GM10266 (cell line): Measurements from ENCODE around the gene SVIL.

Experiments
- DNase-seq: peaks from one replicate; pipeline ENCODE4 v3.0.0; 2012; ENCODE audit errors: extremely low spot score
- TF ChIP-seq, protein P1 (sequence below): IDR thresholded peaks from 2 replicates; pipeline ENCODE4 v1.5.1; 2012; ENCODE audit warnings: mild to moderate bottlenecking, low read depth; ENCODE audit not compliant: control insufficient read depth, insufficient read depth; ENCODE audit errors: missing control alignments

SVIL gene

GRCh38 chr10:29649561-29650551, 15.1 kb upstream of the SVIL start:
- DNase-seq, result no peak
- TF ChIP-seq, protein P1, sequence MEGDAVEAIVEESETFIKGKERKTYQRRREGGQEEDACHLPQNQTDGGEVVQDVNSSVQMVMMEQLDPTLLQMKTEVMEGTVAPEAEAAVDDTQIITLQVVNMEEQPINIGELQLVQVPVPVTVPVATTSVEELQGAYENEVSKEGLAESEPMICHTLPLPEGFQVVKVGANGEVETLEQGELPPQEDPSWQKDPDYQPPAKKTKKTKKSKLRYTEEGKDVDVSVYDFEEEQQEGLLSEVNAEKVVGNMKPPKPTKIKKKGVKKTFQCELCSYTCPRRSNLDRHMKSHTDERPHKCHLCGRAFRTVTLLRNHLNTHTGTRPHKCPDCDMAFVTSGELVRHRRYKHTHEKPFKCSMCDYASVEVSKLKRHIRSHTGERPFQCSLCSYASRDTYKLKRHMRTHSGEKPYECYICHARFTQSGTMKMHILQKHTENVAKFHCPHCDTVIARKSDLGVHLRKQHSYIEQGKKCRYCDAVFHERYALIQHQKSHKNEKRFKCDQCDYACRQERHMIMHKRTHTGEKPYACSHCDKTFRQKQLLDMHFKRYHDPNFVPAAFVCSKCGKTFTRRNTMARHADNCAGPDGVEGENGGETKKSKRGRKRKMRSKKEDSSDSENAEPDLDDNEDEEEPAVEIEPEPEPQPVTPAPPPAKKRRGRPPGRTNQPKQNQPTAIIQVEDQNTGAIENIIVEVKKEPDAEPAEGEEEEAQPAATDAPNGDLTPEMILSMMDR, result no peak

DNA sequence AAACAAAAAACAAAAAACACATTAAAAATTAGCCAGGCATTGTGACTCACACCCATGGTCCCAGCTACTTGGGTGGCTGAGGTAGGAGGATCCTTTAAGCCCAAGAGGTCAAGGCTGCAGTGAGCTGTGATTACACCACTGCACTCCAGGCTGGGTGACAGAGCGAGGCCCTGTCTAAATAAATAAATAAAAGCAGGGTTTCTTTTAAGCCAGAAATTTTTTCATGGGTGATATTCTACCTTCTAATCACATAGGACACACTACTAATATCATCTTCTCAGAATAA, 14.2 kb upstream of the SVIL start:
- no peak for DNase-seq
- TF ChIP-seq, protein P1, result no peak

- TF ChIP-seq, protein P1, result no peak
- DNase-seq, result no peak
Observed at GRCh38 chr10:29648114-29648982, 13.6 kb upstream of the SVIL start.

DNA sequence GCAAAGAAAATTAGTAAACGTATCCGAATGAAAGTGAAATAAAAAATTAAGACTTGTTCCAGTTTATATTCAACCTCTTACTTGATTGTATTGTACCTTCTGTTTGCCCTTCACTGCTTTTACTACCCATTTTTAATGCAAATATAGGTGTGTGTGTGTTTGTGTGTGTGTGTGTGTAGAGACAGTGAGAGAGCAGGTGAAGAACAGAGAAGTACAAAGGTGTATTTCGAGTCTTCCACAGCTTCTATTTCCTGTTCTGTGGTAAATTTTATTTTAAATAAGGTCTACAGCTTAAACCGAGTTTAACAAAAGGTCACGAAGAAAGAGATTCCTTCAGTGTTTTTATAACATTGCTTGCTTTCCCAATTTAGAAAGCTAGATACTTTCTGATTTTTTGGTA, 12.7 kb upstream of the SVIL start:
- no peak for DNase-seq
- TF ChIP-seq, protein P1, result no peak

DNA sequence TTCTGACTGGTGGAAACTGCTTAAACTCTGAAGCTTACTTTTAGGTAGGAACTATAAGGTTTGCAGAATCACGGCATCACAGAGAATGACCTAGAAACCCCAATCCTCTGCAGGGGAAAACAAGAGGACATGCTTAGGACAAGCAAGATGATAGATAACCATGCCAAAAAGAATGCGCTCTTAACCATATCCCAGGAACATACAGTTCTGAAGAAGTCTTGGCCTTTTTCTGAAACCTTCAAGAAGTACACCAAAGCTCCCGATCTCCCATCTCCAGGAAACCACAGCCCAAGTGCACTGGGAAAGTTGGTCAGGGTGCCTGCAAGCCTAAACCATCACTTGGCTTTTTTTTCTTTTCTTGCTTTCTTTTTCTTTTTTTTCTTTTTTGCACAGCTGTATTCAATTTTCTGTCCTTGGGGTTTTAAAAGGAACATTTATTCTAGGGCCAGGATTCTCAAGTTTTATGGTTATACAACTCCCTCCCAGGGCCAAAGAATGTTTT, 12.2 kb upstream of the SVIL start:
- no peak for DNase-seq
- TF ChIP-seq, protein P1, result no peak

GRCh38 chr10:29646238-29646902, 11.6 kb upstream of the SVIL start:
- TF ChIP-seq, protein P1, result no peak
- DNase-seq, result no peak
